ENCODE measurements around the gene NTMT1.

Gene NTMT1

GRCh38 chr9:129639034-129639630, 13.2 kb downstream of the NTMT1 start:
- TF ChIP-seq CTCF (IDR thresholded peaks at IDR 0.05; ENCODE audit: low read depth, low read length) = no peak
- no peak overlapping the region for H3K4me3 ChIP-seq (replicated peaks in 1 of 2; ENCODE audit: low read depth in 2 of 2, low read length in 2 of 2)
- DNase-seq (ENCODE audit: low read depth in 2 of 2) = no peak

- DNase-seq (ENCODE audit: low read depth in 2 of 2) = no peak
- no peak overlapping the region for H3K4me3 ChIP-seq (replicated peaks in 1 of 2; ENCODE audit: low read depth in 2 of 2, low read length in 2 of 2)
- no peak for TF ChIP-seq CTCF (IDR thresholded peaks at IDR 0.05; ENCODE audit: low read depth, low read length)
Measured at GRCh38 chr9:129639756-129640085, 13.8 kb downstream of the NTMT1 start.

GRCh38 chr9:129640086-129640870, 14.3 kb downstream of the NTMT1 start:
- peak overlapping the region; percentile 98 to 100 for H3K4me3 ChIP-seq (replicated peaks in 1 of 2; ENCODE audit: low read depth in 2 of 2, low read length in 2 of 2)
- DNase-seq (ENCODE audit: low read depth in 2 of 2) = peak in 1 of 2 donors; percentile 45
- TF ChIP-seq CTCF (IDR thresholded peaks at IDR 0.05; ENCODE audit: low read depth, low read length) = no peak

GRCh38 chr9:129640871-129641749, 15.1 kb downstream of the NTMT1 start:
- peak overlapping the region; percentile 98 to 100 for H3K4me3 ChIP-seq (replicated peaks in 1 of 2; ENCODE audit: low read depth in 2 of 2, low read length in 2 of 2)
- no peak for DNase-seq (ENCODE audit: low read depth in 2 of 2)
- TF ChIP-seq CTCF (IDR thresholded peaks at IDR 0.05; ENCODE audit: low read depth, low read length) = no peak

DNA sequence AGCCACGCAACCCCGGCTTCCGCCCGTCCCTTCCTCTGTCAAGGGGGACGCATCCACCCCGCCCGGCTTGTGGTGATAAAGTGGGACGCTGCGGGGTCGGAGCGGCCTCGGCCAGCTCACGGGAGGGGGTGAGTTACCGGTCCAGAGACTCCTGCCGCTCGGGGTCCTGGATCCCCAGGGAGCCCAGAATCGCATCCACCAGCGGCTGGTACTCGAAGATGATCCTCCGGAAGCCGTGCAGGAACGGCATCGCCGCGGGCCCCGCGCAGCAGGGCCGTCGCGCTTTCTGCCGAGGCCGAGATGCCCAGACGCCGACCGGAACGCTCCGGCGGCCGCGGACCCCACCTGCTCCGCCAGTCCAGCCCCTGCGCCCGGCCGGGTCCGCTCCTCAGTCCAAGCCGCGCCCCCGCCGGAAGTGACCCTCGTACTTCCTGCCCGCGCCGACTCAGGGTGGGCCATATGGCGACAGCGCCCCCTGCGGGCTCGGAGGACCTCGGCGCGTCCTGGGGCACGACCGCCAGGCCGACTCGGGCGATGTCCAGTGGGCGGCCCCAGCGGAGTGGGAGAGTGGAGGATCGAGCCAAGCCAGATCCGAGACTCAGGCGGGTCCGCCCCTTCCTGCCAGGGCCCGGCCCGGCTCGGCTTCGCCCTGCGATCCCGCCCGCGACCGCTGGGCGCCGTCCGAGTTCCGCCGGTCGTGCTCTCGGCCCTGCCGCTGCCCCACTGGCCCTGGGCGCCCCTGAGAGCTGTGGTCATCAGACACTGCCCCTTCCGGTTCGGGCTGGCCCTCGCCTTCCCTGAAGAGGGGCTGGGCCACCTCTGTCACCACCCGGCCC, 16.0 kb downstream of the NTMT1 start, which contains the start of gene ASB6:
Gene ASB6 (minus strand): TSS at position 402 of the 836 bp plus-strand sequence. CDS start 152 bp downstream, at position 250.
- DNase-seq (ENCODE audit: low read depth in 2 of 2) = peak; percentile 97 to 99
- peak; percentile 60 for TF ChIP-seq CTCF (IDR thresholded peaks at IDR 0.05; ENCODE audit: low read depth, low read length)
- H3K4me3 ChIP-seq (replicated peaks in 1 of 2; ENCODE audit: low read depth in 2 of 2, low read length in 2 of 2) = peak within 1 kb of the TSS; percentile 98 to 100

DNA sequence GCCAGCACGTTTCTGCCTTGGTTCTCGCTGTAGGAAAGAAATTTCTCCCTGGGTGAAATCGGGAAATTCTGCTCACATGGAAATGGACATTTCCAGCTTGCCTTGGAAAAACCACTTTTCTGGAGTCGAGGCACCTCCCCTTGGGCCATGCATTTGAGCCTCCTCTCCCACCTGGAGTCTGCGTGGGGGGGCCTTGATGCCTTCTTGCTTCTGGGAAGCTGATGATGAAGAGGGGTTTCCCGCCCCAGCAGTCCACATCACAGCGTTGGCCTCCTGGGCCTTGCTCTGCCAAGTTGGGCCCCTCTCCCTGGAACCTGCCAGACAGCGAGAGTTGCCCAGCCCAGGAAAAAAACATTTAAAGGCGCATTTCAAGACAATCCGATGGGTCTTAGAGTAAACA, 17.7 kb downstream of the NTMT1 start:
- DNase-seq (ENCODE audit: low read depth in 2 of 2) = no peak
- H3K4me3 ChIP-seq (replicated peaks in 1 of 2; ENCODE audit: low read depth in 2 of 2, low read length in 2 of 2) = no peak overlapping the region
- no peak for TF ChIP-seq CTCF (IDR thresholded peaks at IDR 0.05; ENCODE audit: low read depth, low read length)
